Body of pancreas (tissue), 4 donors: ENCODE results near the gene LOXHD1.

Experiments
- POLR2A ChIP-seq, 3 donors: fragments of 450-650 bp; IDR thresholded peaks; one replicate each; pipeline ENCODE4 v1.6.1; 2016; ENCODE audit warnings: antibody characterized with exemption in 3 of 3, mild to moderate bottlenecking in 2 of 3
- TF ChIP-seq, protein P1 (sequence below), 7 experiments: fragments of 450-650 bp in 4 of 7; fragments of 200-600 bp in 3 of 7; sonication (generic) in 3 of 7; IDR thresholded peaks; one replicate each; pipeline ENCODE4 v1.5.1; 2016 to 2019; ENCODE audit warnings: antibody characterized with exemption in 7 of 7

DNA sequence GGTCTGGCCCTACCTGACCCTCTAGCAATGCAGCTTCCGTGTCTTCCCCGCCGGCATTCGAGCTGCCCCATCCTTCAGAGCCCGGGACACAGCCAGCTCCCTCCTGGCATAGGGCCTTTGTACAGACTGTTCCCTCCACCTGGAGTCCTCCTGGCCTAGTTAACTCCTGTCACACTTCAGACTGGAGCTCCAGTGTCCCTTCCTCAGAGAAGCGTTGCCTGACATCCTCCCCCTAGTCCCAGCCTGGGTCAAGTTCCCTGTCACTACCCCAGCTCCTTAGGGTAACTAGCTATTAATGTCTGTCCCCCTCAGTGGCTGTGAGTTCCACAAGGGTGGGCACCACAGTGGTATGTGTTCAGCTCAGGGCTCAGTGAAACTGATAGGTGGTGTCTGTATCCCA lies 45.5 kb upstream of the LOXHD1 start:
- TF ChIP-seq, protein P1, sequence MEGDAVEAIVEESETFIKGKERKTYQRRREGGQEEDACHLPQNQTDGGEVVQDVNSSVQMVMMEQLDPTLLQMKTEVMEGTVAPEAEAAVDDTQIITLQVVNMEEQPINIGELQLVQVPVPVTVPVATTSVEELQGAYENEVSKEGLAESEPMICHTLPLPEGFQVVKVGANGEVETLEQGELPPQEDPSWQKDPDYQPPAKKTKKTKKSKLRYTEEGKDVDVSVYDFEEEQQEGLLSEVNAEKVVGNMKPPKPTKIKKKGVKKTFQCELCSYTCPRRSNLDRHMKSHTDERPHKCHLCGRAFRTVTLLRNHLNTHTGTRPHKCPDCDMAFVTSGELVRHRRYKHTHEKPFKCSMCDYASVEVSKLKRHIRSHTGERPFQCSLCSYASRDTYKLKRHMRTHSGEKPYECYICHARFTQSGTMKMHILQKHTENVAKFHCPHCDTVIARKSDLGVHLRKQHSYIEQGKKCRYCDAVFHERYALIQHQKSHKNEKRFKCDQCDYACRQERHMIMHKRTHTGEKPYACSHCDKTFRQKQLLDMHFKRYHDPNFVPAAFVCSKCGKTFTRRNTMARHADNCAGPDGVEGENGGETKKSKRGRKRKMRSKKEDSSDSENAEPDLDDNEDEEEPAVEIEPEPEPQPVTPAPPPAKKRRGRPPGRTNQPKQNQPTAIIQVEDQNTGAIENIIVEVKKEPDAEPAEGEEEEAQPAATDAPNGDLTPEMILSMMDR (IDR thresholded peaks at IDR 0.05): no peak
- no peak for TF ChIP-seq POLR2A (IDR thresholded peaks at IDR 0.05)
